ENCODE measurements around the gene EXOC6B. TPM values are rescaled to one million over a fixed set of nuclear protein-coding genes. Genes with fewer than 3 reads are reported as not detected.

The EXOC6B gene
- total RNA-seq, 1 donor from 2014 or later: 32.2 TPM

GRCh38 chr2:72185206-72185605 lies 640.6 kb downstream of the EXOC6B start:
- H3K36me3 Mint-ChIP-seq (ENCODE audit: low read depth): no peaks in the 10 kb centered on the region
- H3K27ac Mint-ChIP-seq (ENCODE audit: unreplicated experiment): no peak overlapping the region
- H3K4me3 Mint-ChIP-seq (ENCODE audit: unreplicated experiment): no peak overlapping the region
- no peak for TF ChIP-seq CTCF (IDR thresholded peaks at IDR 0.05)
- no peaks in the 10 kb centered on the region for H3K9me3 Mint-ChIP-seq (ENCODE audit: low read depth)
- DNase-seq (ENCODE audit: low spot score): no peak
- H3K4me1 Mint-ChIP-seq (ENCODE audit: low read depth): no peaks in the 10 kb centered on the region
- no peaks in the 10 kb centered on the region for H3K27me3 Mint-ChIP-seq (ENCODE audit: low read depth)

GRCh38 chr2:72183466-72183865 lies 642.4 kb downstream of the EXOC6B start:
- H3K4me3 Mint-ChIP-seq (ENCODE audit: unreplicated experiment): no peak overlapping the region
- no peaks in the 10 kb centered on the region for H3K9me3 Mint-ChIP-seq (ENCODE audit: low read depth)
- no peaks in the 10 kb centered on the region for H3K27me3 Mint-ChIP-seq (ENCODE audit: low read depth)
- TF ChIP-seq CTCF (IDR thresholded peaks at IDR 0.05): no peak
- no peak for DNase-seq (ENCODE audit: low spot score)
- H3K27ac Mint-ChIP-seq (ENCODE audit: unreplicated experiment): no peak overlapping the region
- H3K4me1 Mint-ChIP-seq (ENCODE audit: low read depth): no peaks in the 10 kb centered on the region
- peaks cover 7% of the 10 kb centered on the region for H3K36me3 Mint-ChIP-seq (ENCODE audit: low read depth)

- Mint-ChIP-seq H3K4me1 (ENCODE audit: low read depth) (no peaks in the 10 kb centered on the region), H3K9me3 (ENCODE audit: low read depth) (no peaks in the 10 kb centered on the region), H3K27me3 (ENCODE audit: low read depth) (no peaks in the 10 kb centered on the region), H3K4me3 (ENCODE audit: unreplicated experiment) (no peak overlapping the region), H3K36me3 (ENCODE audit: low read depth) (peaks cover 10% of the 10 kb centered on the region), H3K27ac (ENCODE audit: unreplicated experiment) (no peak overlapping the region)
- TF ChIP-seq CTCF (IDR thresholded peaks at IDR 0.05): no peak
- DNase-seq (ENCODE audit: low spot score): no peak
These were observed 642.8 kb downstream of the EXOC6B start for GRCh38 chr2:72183016-72183415.

- no peak for TF ChIP-seq CTCF (IDR thresholded peaks at IDR 0.05)
- no peak for DNase-seq (ENCODE audit: low spot score)
- no peaks in the 10 kb centered on the region for H3K9me3 Mint-ChIP-seq (ENCODE audit: low read depth)
- H3K27me3 Mint-ChIP-seq (ENCODE audit: low read depth): no peaks in the 10 kb centered on the region
- H3K36me3 Mint-ChIP-seq (ENCODE audit: low read depth): peaks cover 14% of the 10 kb centered on the region
- no peak overlapping the region for H3K27ac Mint-ChIP-seq (ENCODE audit: unreplicated experiment)
- no peak overlapping the region for H3K4me3 Mint-ChIP-seq (ENCODE audit: unreplicated experiment)
- no peaks in the 10 kb centered on the region for H3K4me1 Mint-ChIP-seq (ENCODE audit: low read depth)
These were observed 643.3 kb downstream of the EXOC6B start for GRCh38 chr2:72182547-72182946.

GRCh38 chr2:72181616-72182015 lies 644.2 kb downstream of the EXOC6B start:
- peaks cover 17% of the 10 kb centered on the region for H3K36me3 Mint-ChIP-seq (ENCODE audit: low read depth)
- no peak overlapping the region for H3K4me3 Mint-ChIP-seq (ENCODE audit: unreplicated experiment)
- H3K27me3 Mint-ChIP-seq (ENCODE audit: low read depth): no peaks in the 10 kb centered on the region
- H3K4me1 Mint-ChIP-seq (ENCODE audit: low read depth): no peaks in the 10 kb centered on the region
- no peak for DNase-seq (ENCODE audit: low spot score)
- TF ChIP-seq CTCF (IDR thresholded peaks at IDR 0.05): no peak
- no peaks in the 10 kb centered on the region for H3K9me3 Mint-ChIP-seq (ENCODE audit: low read depth)
- no peak overlapping the region for H3K27ac Mint-ChIP-seq (ENCODE audit: unreplicated experiment)

Data from chondrocyte (in vitro differentiated cells).